ENCODE data around the gene DDO. TPM values are rescaled to one million over a fixed set of nuclear protein-coding genes. Genes with fewer than 3 reads are reported as not detected.

The DDO gene
- total RNA-seq, 2 donors from 2014 or later = 1.9 to 2.7 TPM

- no peak for DNase-seq (ENCODE audit: low spot score)
- intact Hi-C loops (cut with DNase I) = loop anchor here (2.0 to 10.0 kb wide), 3 partner anchors 205 to 685 kb away; partner anchors contain the start of genes CDC40 (in 1 of the 2) and WASF1 (in 1 of the 2)
Observed at GRCh38 chr6:110389689-110390382, 25.5 kb downstream of the DDO start.

GRCh38 chr6:110387986-110388385, 27.4 kb downstream of the DDO start:
- intact Hi-C loops (cut with DNase I) = no loop called here
- no peak for DNase-seq (ENCODE audit: low spot score)

- intact Hi-C loops (cut with DNase I) = no loop called here
- no peak for DNase-seq (ENCODE audit: low spot score)
Observed at GRCh38 chr6:110385458-110385863, 29.9 kb downstream of the DDO start.

GRCh38 chr6:110378552-110378951, 36.8 kb downstream of the DDO start:
- no peak for DNase-seq (ENCODE audit: low spot score)
- intact Hi-C loops (cut with DNase I) = no loop called here

DNA sequence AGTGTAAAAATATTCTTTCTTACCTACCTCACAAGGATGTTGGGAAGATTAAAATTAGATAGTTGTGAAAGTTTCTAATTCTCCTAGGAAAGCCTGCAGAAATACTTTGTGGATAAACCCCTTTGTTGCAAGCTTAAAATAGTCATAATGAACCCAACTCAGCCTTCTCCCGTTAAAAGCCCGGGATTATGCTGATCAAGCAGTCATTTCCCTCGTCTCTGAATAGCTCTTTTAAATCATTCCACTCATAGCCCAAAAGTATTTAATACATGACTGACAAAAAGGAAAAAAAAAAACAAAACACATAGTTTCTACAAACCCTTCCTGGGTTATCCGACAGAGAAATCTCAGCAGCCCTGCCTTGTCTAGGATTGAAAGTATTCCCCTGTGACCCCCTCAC, 46.3 kb downstream of the DDO start:
- no peak for DNase-seq (ENCODE audit: low spot score)
- intact Hi-C loops (cut with DNase I) = no loop called here

- no peak for DNase-seq (ENCODE audit: low spot score)
- intact Hi-C loops (cut with DNase I) = no loop called here
Observed at GRCh38 chr6:110368284-110368683, 47.1 kb downstream of the DDO start.

DNA sequence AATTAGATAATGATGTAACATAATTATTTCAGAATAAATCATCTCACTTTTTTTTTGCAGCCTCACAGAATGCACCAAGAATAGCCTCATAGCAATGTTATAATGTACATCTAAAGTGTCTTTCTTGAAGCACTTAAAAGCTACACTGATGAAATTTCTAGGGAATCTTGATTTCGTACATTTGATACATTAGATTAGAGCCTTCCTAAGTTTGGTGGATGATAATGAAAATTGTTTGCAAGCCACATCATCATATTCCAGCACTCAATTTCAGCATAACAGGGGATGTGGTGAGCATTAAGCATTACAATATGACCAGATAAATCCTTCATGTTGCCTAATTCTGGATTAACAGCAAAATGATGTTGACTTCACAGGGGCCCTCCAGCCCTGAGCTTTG, 47.5 kb downstream of the DDO start:
- no peak for DNase-seq (ENCODE audit: low spot score)
- intact Hi-C loops (cut with DNase I) = no loop called here

DNA sequence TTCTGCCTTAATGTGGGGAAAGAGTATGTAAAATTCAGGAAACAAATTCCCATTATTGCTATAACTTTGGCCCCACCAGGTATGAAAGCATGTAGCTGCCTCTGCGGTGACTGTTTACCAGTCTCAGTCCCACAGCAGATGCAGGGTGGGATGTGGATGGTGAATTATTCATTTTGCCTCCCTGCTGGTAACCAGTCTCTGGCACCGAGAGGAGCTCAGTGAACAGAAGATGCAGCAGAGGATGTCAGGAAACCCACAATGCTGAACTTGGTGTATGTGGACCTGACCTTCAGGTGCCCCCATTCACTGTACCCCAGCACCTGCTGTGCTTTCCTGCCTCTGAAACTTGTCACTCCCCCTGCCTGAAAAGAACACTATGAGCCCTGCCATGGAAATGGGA, 48.4 kb downstream of the DDO start:
- DNase-seq (ENCODE audit: low spot score) = no peak
- intact Hi-C loops (cut with DNase I) = no loop called here

GRCh38 chr6:110366256-110366655, 49.1 kb downstream of the DDO start:
- DNase-seq (ENCODE audit: low spot score) = no peak
- intact Hi-C loops (cut with DNase I) = no loop called here

DNA sequence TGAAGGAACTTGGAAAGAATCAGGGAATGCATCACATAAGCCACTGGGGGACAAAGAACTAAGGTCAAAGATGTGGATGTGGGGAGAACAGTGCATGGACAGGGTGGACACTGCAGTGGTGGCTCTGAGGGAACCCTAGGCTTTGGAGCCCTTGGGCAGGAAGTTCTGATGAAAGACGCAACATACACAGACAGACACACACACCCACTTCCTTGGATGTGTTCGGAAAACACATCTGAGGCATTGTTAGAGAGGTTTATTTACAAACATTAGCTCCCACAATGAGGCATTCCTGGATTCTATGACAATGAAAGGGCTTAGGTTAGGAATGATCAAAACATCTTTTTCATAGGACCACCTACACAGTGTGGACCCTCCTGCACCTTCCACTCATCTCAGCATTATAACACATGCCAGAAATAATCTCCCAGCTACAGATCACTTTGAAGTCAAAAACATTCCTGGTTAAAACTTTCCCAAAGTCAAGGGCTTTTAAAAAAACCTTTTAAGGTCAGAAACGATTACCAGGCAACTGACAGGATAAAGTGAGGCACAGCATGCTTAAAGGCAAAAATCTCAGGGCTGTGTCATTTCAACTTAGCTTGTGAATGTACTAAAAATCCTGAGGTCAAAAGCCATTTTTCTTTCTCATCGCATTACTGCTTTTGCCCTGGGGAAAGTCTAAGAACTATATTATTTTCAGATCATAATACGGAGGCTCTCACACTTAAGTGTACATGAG, 50.8 kb downstream of the DDO start:
- intact Hi-C loops (cut with DNase I) = no loop called here
- no peak for DNase-seq (ENCODE audit: low spot score)

GRCh38 chr6:110363748-110364147, 51.6 kb downstream of the DDO start:
- intact Hi-C loops (cut with DNase I) = no loop called here
- DNase-seq (ENCODE audit: low spot score) = no peak

DNA sequence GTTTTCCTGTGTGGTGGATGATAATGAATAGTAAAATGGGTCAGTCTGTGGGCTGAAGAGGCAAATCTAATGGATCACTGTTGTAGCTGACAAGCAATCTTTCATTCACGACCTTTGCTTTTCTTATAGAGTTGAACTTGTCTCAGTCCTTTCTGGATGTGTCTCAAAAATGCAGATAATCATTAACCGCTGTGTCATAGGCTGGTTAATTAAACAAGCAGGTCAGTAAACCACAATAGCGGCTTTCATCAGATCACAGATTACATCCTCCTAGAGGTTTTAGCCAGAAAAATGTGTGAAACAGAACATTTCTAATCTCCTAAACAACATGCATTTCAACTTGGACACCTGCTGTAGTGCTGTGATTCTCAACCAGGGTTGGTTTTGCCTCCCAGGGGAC, 54.7 kb downstream of the DDO start:
- intact Hi-C loops (cut with DNase I) = no loop called here
- DNase-seq (ENCODE audit: low spot score) = no peak

DNA sequence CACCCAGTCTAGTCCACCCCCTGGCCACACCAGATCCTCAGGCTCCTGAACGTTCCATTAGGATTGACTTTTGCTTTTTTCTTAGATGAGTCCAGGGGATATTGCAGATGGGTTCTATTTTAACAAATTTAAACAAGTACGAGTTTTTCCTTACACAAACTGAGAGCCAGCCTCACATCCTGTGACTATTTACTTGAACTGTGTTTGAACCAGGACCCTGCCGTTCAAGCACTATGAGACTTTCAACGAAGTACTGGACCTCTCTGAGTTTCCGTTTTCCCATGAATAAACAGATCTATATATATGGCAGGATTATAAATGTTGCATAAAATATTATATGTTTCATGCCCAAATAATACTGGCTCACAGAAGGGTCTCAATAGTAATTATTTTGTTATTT, 55.8 kb downstream of the DDO start:
- no peak for DNase-seq (ENCODE audit: low spot score)
- intact Hi-C loops (cut with DNase I) = no loop called here

DNA sequence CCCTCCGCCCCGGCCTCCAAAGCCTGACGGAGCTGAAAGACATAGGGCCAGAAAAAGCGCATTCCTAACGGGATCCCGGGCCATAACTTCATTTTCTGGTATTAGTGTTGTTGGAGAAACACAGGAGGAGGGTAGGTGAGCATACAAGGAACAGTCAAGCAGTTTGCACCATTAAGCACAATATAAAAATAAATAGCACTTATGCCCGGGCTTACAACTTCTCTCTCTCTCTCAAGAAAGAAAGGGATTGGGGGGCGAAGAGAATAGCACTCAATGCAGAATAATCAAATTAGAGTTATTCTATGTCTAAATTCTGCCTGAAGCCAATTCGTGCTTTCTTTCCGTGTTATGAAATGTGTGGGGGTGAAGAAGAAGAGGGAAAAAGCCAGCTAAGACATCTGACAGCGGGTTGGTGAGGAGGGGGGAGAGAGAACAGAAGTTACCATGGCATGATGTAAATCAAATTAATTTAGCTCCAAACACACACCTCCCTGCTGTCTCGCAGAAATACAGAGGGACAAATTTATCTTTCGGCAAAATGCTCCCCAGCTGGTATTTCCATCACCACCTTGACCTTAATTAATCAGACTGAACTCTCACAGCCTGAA, 56.7 kb downstream of the DDO start:
- intact Hi-C loops (cut with DNase I) = no loop called here
- DNase-seq (ENCODE audit: low spot score) = no peak

DNA sequence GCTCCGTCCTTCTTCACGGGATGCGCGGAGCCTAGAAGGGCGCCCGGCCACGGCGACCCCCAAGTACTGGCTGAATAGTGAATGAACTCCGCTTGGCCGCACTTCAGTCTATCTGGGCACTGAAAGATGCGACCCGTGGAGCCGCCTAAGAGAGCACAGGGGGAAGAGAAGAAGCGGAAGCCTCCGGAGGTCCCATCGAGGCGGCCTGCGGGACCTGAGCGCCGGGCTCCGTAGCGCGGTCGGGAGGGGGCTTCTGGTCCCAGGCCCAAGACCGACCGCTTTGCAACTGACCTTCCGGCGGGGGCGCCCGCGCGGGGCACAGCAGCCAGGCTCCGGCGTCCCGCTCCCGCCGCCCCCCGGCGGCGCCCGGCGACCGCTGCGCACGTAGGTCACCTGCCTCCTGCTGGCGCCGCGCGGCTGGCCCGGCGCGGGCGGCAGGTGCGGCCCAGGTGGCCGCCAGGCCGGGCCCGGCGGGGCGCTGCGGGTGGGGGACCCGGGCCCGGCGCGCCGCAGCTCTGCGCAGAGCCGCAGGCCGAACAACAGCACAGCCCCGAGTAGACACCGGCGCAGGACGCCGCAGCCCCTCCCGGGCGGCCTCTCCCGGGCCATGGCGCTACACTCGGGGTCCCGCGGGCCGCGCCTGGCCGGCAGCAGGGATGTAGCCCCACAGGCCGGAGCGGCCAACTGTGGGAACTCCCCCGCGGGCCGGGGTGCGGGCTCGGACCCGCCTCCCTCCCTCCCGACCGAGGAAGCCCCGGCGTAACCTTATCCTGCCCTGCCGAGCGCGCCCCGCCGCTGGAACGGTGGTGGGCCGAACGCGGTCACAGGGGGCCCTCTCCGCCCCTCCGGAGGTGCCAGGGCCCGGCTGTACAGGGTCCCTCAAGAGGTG, 57.5 kb downstream of the DDO start, which contains the start of gene METTL24:
Gene METTL24, minus strand, starts transcription at position 686 of the 889 bp plus-strand sequence. Its CDS starts 77 bp downstream, at position 609.
- intact Hi-C loops (cut with DNase I) = no loop called here
- DNase-seq (ENCODE audit: low spot score) = no peak

DNA sequence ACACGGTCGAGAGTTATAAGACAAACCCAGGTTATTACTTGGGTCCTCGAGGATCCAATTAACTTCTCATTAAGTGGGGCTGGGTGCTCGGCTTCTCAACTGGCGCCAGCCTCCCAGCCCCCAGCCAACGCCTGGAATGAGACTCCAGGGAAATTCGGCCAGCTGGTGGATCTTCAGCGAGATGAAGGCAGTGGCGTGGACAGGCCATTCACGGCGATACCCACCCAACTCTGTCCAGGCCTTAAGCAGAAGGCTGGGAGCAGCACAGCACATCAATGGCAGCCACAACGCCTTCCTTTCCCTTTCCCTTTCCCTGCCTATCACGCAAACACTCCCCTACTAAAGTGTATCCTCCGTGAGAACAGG, 58.1 kb downstream of the DDO start:
- DNase-seq (ENCODE audit: low spot score) = no peak
- intact Hi-C loops (cut with DNase I) = no loop called here

DNA sequence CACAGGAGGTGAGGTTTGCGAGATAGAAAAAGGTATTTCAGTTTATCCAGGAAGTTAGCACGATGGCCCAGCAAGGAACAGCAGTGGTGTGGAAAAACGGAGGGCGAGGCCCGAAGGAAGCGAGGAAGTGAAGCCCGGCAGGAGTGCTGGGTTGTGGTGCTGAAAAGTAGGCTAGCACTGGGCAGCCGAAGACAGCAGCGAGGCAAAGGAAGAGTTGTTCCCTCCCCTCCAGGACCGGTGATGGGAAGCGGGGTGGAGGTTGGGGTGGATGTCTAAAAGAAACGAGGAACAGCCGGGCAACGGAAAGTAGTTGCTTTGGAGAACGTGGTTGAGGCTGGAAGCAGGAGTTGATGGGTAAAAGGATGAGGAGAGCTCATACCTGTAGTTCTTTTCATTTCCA, 58.6 kb downstream of the DDO start:
- DNase-seq (ENCODE audit: low spot score) = no peak
- intact Hi-C loops (cut with DNase I) = no loop called here

DNA sequence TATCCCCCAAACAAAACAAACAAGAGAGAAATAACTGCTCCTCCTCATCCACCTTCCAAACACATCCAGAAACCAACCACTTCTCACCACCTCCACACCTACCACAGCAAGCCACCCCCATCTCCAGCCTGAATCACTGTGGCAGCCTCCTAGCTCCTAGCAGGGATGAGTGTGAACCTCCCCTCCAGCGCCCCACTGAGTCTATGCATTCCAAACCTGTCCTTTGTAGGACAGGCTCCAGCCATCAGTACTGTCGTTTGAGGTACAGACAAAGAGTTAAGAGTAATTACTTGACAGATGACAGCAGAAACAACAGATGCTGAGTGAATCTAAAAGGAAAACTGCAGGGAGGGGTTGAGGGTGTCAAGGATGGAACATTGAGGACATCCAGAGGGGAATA, 59.6 kb downstream of the DDO start:
- no peak for DNase-seq (ENCODE audit: low spot score)
- intact Hi-C loops (cut with DNase I) = no loop called here

DNA sequence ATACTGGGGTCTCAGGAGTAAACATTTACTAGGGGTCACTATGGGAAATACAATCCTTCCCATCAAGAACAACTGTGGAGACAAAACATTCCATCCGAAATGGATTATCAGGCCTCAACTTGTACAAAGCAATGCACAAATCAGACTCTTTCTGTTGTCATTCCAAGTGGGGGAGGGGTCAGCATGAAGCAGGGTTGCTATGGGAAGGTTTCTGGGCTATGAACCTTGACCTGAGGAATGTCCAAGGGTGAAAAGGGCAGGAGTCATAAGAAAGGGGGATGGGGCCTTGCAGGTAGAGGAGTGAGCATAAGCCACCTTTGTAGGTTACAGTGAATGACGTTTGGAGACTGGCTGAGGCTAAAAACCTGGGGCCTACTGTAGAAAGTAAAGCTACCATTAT, 60.4 kb downstream of the DDO start:
- no peak for DNase-seq (ENCODE audit: low spot score)
- intact Hi-C loops (cut with DNase I) = no loop called here

DNA sequence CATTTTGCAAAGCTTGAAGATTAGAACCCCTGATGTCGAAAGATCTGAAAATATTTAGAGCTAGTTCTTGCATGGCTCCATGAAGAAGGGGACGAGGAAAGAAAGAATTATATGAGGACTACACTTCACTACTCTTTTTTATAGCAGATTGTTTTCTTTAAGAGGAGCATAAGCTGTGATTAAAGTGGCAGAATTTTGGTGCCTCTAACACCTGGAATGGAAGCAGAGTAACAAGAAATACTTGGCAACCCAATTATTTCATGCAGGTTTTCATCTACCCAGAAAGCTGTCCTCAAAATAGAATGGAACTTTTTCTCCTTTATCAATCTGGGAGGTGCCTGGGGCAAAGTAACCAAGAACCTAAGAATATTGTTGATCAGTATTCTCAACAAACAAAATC, 61.2 kb downstream of the DDO start:
- intact Hi-C loops (cut with DNase I) = no loop called here
- no peak for DNase-seq (ENCODE audit: low spot score)
